ENCODE results near the gene SNX18. TPM values are rescaled to one million over a fixed set of nuclear protein-coding genes. Genes with fewer than 3 reads are reported as not detected.

The SNX18 gene
- total RNA-seq, 1 donor from 2014 or later = 28.6 TPM

- Mint-ChIP-seq H3K36me3 (ENCODE audit: insufficient read depth) (peaks cover 3% of the 10 kb centered on the region), H3K27me3 (no peaks in the 10 kb centered on the region), H3K4me3 (ENCODE audit: low read depth) (no peak overlapping the region), H3K9me3 (ENCODE audit: low read depth) (no peaks in the 10 kb centered on the region), H3K27ac (peak overlapping the region; percentile 21), H3K4me1 (ENCODE audit: low read depth) (peaks cover 37% of the 10 kb centered on the region)
- DNase-seq (ENCODE audit: low spot score, unreplicated experiment) = no peak
- TF ChIP-seq CTCF (IDR thresholded peaks at IDR 0.05; ENCODE audit: unreplicated experiment) = no peak
Measured at GRCh38 chr5:54524082-54524481, 6.5 kb downstream of the SNX18 start.

- no peaks in the 10 kb centered on the region for H3K27me3 Mint-ChIP-seq
Measured at GRCh38 chr5:54524704-54525103, 7.1 kb downstream of the SNX18 start.

GRCh38 chr5:54525261-54525660 is 7.7 kb downstream of the SNX18 start:
- Mint-ChIP-seq H3K36me3 (ENCODE audit: insufficient read depth) (no peaks in the 10 kb centered on the region), H3K4me3 (ENCODE audit: low read depth) (no peak overlapping the region), H3K9me3 (ENCODE audit: low read depth) (no peaks in the 10 kb centered on the region), H3K27me3 (no peaks in the 10 kb centered on the region), H3K4me1 (ENCODE audit: low read depth) (peaks cover 27% of the 10 kb centered on the region), H3K27ac (no peak overlapping the region)
- TF ChIP-seq CTCF (IDR thresholded peaks at IDR 0.05; ENCODE audit: unreplicated experiment) = no peak
- DNase-seq (ENCODE audit: low spot score, unreplicated experiment) = no peak

More at GRCh38 chr5:54524704-54525103, 7.1 kb downstream of the SNX18 start:
- no peak for TF ChIP-seq CTCF (IDR thresholded peaks at IDR 0.05; ENCODE audit: unreplicated experiment)
- no peak overlapping the region for H3K4me3 Mint-ChIP-seq (ENCODE audit: low read depth)
- no peak for DNase-seq (ENCODE audit: low spot score, unreplicated experiment)
- H3K9me3 Mint-ChIP-seq (ENCODE audit: low read depth) = no peaks in the 10 kb centered on the region
- H3K4me1 Mint-ChIP-seq (ENCODE audit: low read depth) = peaks cover 32% of the 10 kb centered on the region
- no peaks in the 10 kb centered on the region for H3K36me3 Mint-ChIP-seq (ENCODE audit: insufficient read depth)
- H3K27ac Mint-ChIP-seq = no peak overlapping the region

GRCh38 chr5:54525692-54526091 is 8.1 kb downstream of the SNX18 start:
- Mint-ChIP-seq H3K4me3 (ENCODE audit: low read depth) (no peak overlapping the region), H3K9me3 (ENCODE audit: low read depth) (no peaks in the 10 kb centered on the region), H3K27me3 (no peaks in the 10 kb centered on the region), H3K36me3 (ENCODE audit: insufficient read depth) (no peaks in the 10 kb centered on the region), H3K4me1 (ENCODE audit: low read depth) (peaks cover 24% of the 10 kb centered on the region), H3K27ac (no peak overlapping the region)
- no peak for DNase-seq (ENCODE audit: low spot score, unreplicated experiment)
- no peak for TF ChIP-seq CTCF (IDR thresholded peaks at IDR 0.05; ENCODE audit: unreplicated experiment)

- H3K36me3 Mint-ChIP-seq (ENCODE audit: insufficient read depth) = no peaks in the 10 kb centered on the region
- H3K4me3 Mint-ChIP-seq (ENCODE audit: low read depth) = no peak overlapping the region
- TF ChIP-seq CTCF (IDR thresholded peaks at IDR 0.05; ENCODE audit: unreplicated experiment) = no peak
- no peaks in the 10 kb centered on the region for H3K9me3 Mint-ChIP-seq (ENCODE audit: low read depth)
- no peak for DNase-seq (ENCODE audit: low spot score, unreplicated experiment)
- peaks cover 22% of the 10 kb centered on the region for H3K4me1 Mint-ChIP-seq (ENCODE audit: low read depth)
- no peak overlapping the region for H3K27ac Mint-ChIP-seq
- H3K27me3 Mint-ChIP-seq = no peaks in the 10 kb centered on the region
Measured at GRCh38 chr5:54526604-54527288, 9.2 kb downstream of the SNX18 start.
